Thymus (tissue), 11 donors: Measurements from ENCODE around the gene NFIC. TPM values are rescaled to one million over a fixed set of nuclear protein-coding genes. Genes with fewer than 3 reads are reported as not detected.

Experiments used
- DNase-seq, 9 donors: peaks; one replicate each; pipeline ENCODE4 v3.0.0-alpha.2; 2013; ENCODE audit warnings: low spot score in 9 of 9, low read depth in 6 of 9, missing footprints in 1 of 9
- H3K27ac ChIP-seq, 2 donors: one replicate each; pipeline ENCODE4 v1.5.1; 2013; ENCODE audit warnings: control low read depth in 1 of 2, low read depth in 1 of 2, low read length in 1 of 2, mild to moderate bottlenecking in 1 of 2, moderate library complexity in 1 of 2
- H3K27me3 ChIP-seq, 2 donors: one replicate each; pipeline ENCODE4 v1.5.1; 2013; ENCODE audit warnings: low read length in 1 of 2; ENCODE audit not compliant: control insufficient read depth in 2 of 2, insufficient read depth in 1 of 2
- H3K36me3 ChIP-seq, 2 donors: one replicate each; pipeline ENCODE4 v1.5.1; 2013; ENCODE audit warnings: low read length in 1 of 2, mild to moderate bottlenecking in 1 of 2, moderate library complexity in 1 of 2; ENCODE audit not compliant: control insufficient read depth in 2 of 2, insufficient read depth in 2 of 2
- H3K4me1 ChIP-seq, 2 donors: one replicate each; pipeline ENCODE4 v1.5.1; 2013; ENCODE audit warnings: low read length in 2 of 2; ENCODE audit not compliant: control insufficient read depth in 2 of 2, insufficient read depth in 2 of 2
- H3K4me3 ChIP-seq, 2 donors: one replicate each; pipeline ENCODE4 v1.5.1; 2013; ENCODE audit warnings: low read length in 2 of 2, control low read depth in 1 of 2, mild to moderate bottlenecking in 1 of 2
- H3K9me3 ChIP-seq, 2 donors: one replicate each; pipeline ENCODE4 v1.5.1; 2013; ENCODE audit warnings: low read length in 1 of 2, mild to moderate bottlenecking in 1 of 2; ENCODE audit not compliant: control insufficient read depth in 2 of 2, insufficient read depth in 1 of 2
- WGBS: extraction: QIAGEN DNeasy Blood & Tissue Kit; methylation state at CpG from one replicate; pipeline ENCODE4 v1.1.7; 2013; 5-methylcytosine and 5-hydroxymethylcytosine counted together
- polyA plus RNA-seq: library from polyadenylated mRNA; stranded (reverse); fragments of 200-250 nt; gene quantifications from one replicate; pipeline ENCODE4 v1.2.3, GENCODE V29; 2013
- total RNA-seq: library from RNA; stranded (reverse); fragments of 120-200 nt; gene quantifications from one replicate; pipeline ENCODE4 v1.2.4, GENCODE V29; 2013
- donor health status: healthy.

The NFIC gene
- total and polyA plus RNA-seq, 2 donors, result 2.1 to 17.0 TPM

- Histone ChIP-seq H3K4me1 (peaks cover 6 to 30% of the 10 kb centered on the region in 2 donors), H3K27me3 (peaks cover 9 to 89% of the 10 kb centered on the region in 2 donors), H3K36me3 (no peaks in the 10 kb centered on the region), H3K27ac (no peak overlapping the region), H3K9me3 (peaks cover 0 to 3% of the 10 kb centered on the region in 2 donors), H3K4me3 (peak overlapping the region in 1 of 2 donors; percentile 90)
- 72% methylated on average over 27 of the region's 27 CpGs for WGBS
- DNase-seq, result no peak
These were observed 4.8 kb upstream of the NFIC start for GRCh38 chr19:3361384-3362216.

- no peaks in the 10 kb centered on the region for H3K36me3 ChIP-seq
- 87% methylated on average over 9 of the region's 9 CpGs for WGBS
- H3K27me3 ChIP-seq, result peaks cover 12 to 89% of the 10 kb centered on the region in 2 donors
- H3K4me3 ChIP-seq, result no peak overlapping the region
- no peak overlapping the region for H3K27ac ChIP-seq
- DNase-seq, result no peak
- H3K9me3 ChIP-seq, result peaks cover 0 to 3% of the 10 kb centered on the region in 2 donors
- peaks cover 9 to 33% of the 10 kb centered on the region in 2 donors for H3K4me1 ChIP-seq
These were observed 4.0 kb upstream of the NFIC start for GRCh38 chr19:3362217-3362906.

- peaks cover 3 to 20% of the 10 kb centered on the region in 2 donors for H3K4me1 ChIP-seq
- WGBS, result 88% methylated on average over 16 of the region's 16 CpGs
- H3K27ac ChIP-seq, result no peak overlapping the region
- peaks cover 22 to 89% of the 10 kb centered on the region in 2 donors for H3K27me3 ChIP-seq
- H3K9me3 ChIP-seq, result peaks cover 0 to 3% of the 10 kb centered on the region in 2 donors
- no peaks in the 10 kb centered on the region for H3K36me3 ChIP-seq
- DNase-seq, result no peak
- H3K4me3 ChIP-seq, result no peak overlapping the region
These were observed 2.4 kb upstream of the NFIC start for GRCh38 chr19:3363841-3364500.

GRCh38 chr19:3364501-3364858 lies 1.9 kb upstream of the NFIC start:
- DNase-seq, result no peak
- 94% methylated on average over 4 of the region's 4 CpGs for WGBS
- Histone ChIP-seq H3K27ac (no peak overlapping the region), H3K4me1 (peaks cover 5 to 20% of the 10 kb centered on the region in 2 donors), H3K27me3 (peaks cover 22 to 93% of the 10 kb centered on the region in 2 donors), H3K36me3 (no peaks in the 10 kb centered on the region), H3K4me3 (no peak overlapping the region), H3K9me3 (peaks cover 0 to 3% of the 10 kb centered on the region in 2 donors)

- Histone ChIP-seq H3K27me3 (peaks cover 22 to 97% of the 10 kb centered on the region in 2 donors), H3K36me3 (no peaks in the 10 kb centered on the region), H3K4me3 (peak overlapping the region in 1 of 2 donors; percentile 52), H3K9me3 (peaks cover 0 to 7% of the 10 kb centered on the region in 2 donors), H3K27ac (peak overlapping the region in 1 of 2 donors; percentile 33), H3K4me1 (peaks cover 5 to 20% of the 10 kb centered on the region in 2 donors)
- WGBS, result 72% methylated on average over 9 of the region's 9 CpGs
- DNase-seq, result no peak
These were observed 1.1 kb upstream of the NFIC start for GRCh38 chr19:3365093-3365835.

- Histone ChIP-seq H3K36me3 (no peaks in the 10 kb centered on the region), H3K4me1 (peaks cover 5 to 13% of the 10 kb centered on the region in 2 donors), H3K4me3 (peak overlapping the region; percentile 29 to 52), H3K9me3 (peaks cover 0 to 7% of the 10 kb centered on the region in 2 donors), H3K27me3 (peaks cover 22 to 94% of the 10 kb centered on the region in 2 donors), H3K27ac (peak overlapping the region in 1 of 2 donors; percentile 68)
- WGBS, result 1% methylated on average over 65 of the region's 65 CpGs
- DNase-seq, result no peak
These were observed 607 bp downstream of the NFIC start for GRCh38 chr19:3366753-3367627.

- Histone ChIP-seq H3K36me3 (no peaks in the 10 kb centered on the region), H3K27ac (peak overlapping the region in 1 of 2 donors; percentile 53), H3K9me3 (peaks cover 0 to 4% of the 10 kb centered on the region in 2 donors), H3K4me3 (peak overlapping the region in 1 of 2 donors; percentile 52), H3K27me3 (peaks cover 22 to 91% of the 10 kb centered on the region in 2 donors), H3K4me1 (peaks cover 5 to 9% of the 10 kb centered on the region in 2 donors)
- WGBS, result 54% methylated on average over 24 of the region's 24 CpGs
- DNase-seq, result no peak
These were observed 1.5 kb downstream of the NFIC start for GRCh38 chr19:3367628-3368440.
